ENCODE results near the gene HRNR. TPM values are rescaled to one million over a fixed set of nuclear protein-coding genes. Genes with fewer than 3 reads are reported as not detected.
"Not testable (repeated sequence)": the region's sequence is repeated elsewhere in the genome, so short reads cannot be mapped to it uniquely, and the experiment has no call there.

HRNR gene
- total RNA-seq, 1 donor from 2014 or later: not detected

- Mint-ChIP-seq H3K4me1 (no peaks in the 10 kb centered on the region), H3K36me3 (no peaks in the 10 kb centered on the region), H3K27ac (no peak overlapping the region), H3K9me3 (peaks cover 44% of the 10 kb centered on the region), H3K4me3 (no peak overlapping the region), H3K27me3 (ENCODE audit: low read depth) (no peaks in the 10 kb centered on the region)
- DNase-seq (ENCODE audit: low spot score in 2 of 2, unreplicated experiment in 2 of 2): no peak
- no peak for TF ChIP-seq CTCF (IDR thresholded peaks at IDR 0.05; ENCODE audit: unreplicated experiment)
Measured at GRCh38 chr1:152218762-152219436, 5.1 kb downstream of the HRNR start.

- H3K9me3 Mint-ChIP-seq: peaks cover 49% of the 10 kb centered on the region
- H3K27ac Mint-ChIP-seq; H3K4me3 Mint-ChIP-seq; DNase-seq (ENCODE audit: low spot score in 2 of 2, unreplicated experiment in 2 of 2); H3K4me1 Mint-ChIP-seq; H3K27me3 Mint-ChIP-seq (ENCODE audit: low read depth); H3K36me3 Mint-ChIP-seq: not testable (repeated sequence)
Measured at GRCh38 chr1:152215604-152216003, 8.4 kb downstream of the HRNR start.

- not testable (repeated sequence) for DNase-seq (ENCODE audit: low spot score in 2 of 2, unreplicated experiment in 2 of 2); H3K27me3 Mint-ChIP-seq (ENCODE audit: low read depth); H3K27ac Mint-ChIP-seq; H3K4me3 Mint-ChIP-seq; H3K4me1 Mint-ChIP-seq; H3K36me3 Mint-ChIP-seq
- peaks cover 42% of the 10 kb centered on the region for H3K9me3 Mint-ChIP-seq
Measured at GRCh38 chr1:152214911-152215310, 9.1 kb downstream of the HRNR start.

GRCh38 chr1:152198982-152199381 lies 25.0 kb downstream of the HRNR start:
- no peak overlapping the region for H3K4me3 Mint-ChIP-seq
- no peak for DNase-seq (ENCODE audit: low spot score in 2 of 2, unreplicated experiment in 2 of 2)
- TF ChIP-seq CTCF (IDR thresholded peaks at IDR 0.05; ENCODE audit: unreplicated experiment): no peak
- H3K4me1 Mint-ChIP-seq: no peaks in the 10 kb centered on the region
- peaks cover 58% of the 10 kb centered on the region for H3K9me3 Mint-ChIP-seq
- H3K27ac Mint-ChIP-seq: no peak overlapping the region
- H3K27me3 Mint-ChIP-seq (ENCODE audit: low read depth): no peaks in the 10 kb centered on the region
- H3K36me3 Mint-ChIP-seq: peaks cover 2% of the 10 kb centered on the region

- DNase-seq (ENCODE audit: low spot score in 2 of 2, unreplicated experiment in 2 of 2): no peak
- peaks cover 53% of the 10 kb centered on the region for H3K9me3 Mint-ChIP-seq
- no peak overlapping the region for H3K27ac Mint-ChIP-seq
- H3K4me3 Mint-ChIP-seq: no peak overlapping the region
- no peak for TF ChIP-seq CTCF (IDR thresholded peaks at IDR 0.05; ENCODE audit: unreplicated experiment)
- H3K4me1 Mint-ChIP-seq: no peaks in the 10 kb centered on the region
- H3K27me3 Mint-ChIP-seq (ENCODE audit: low read depth): no peaks in the 10 kb centered on the region
- H3K36me3 Mint-ChIP-seq: peaks cover 2% of the 10 kb centered on the region
Measured at GRCh38 chr1:152197361-152197941, 26.5 kb downstream of the HRNR start.

GRCh38 chr1:152191711-152192110 lies 32.3 kb downstream of the HRNR start:
- H3K27me3 Mint-ChIP-seq (ENCODE audit: low read depth): no peaks in the 10 kb centered on the region
- peaks cover 42% of the 10 kb centered on the region for H3K9me3 Mint-ChIP-seq
- no peak overlapping the region for H3K4me3 Mint-ChIP-seq
- no peaks in the 10 kb centered on the region for H3K4me1 Mint-ChIP-seq
- H3K27ac Mint-ChIP-seq: no peak overlapping the region
- no peaks in the 10 kb centered on the region for H3K36me3 Mint-ChIP-seq
- TF ChIP-seq CTCF (IDR thresholded peaks at IDR 0.05; ENCODE audit: unreplicated experiment): no peak
- DNase-seq (ENCODE audit: low spot score in 2 of 2, unreplicated experiment in 2 of 2): no peak

All from mesothelial cell of epicardium (in vitro differentiated cells).